GM12891 (cell line): ENCODE results near the gene MMS19.

Source experiments
- DNase-seq: peaks from one replicate; pipeline ENCODE4 v3.0.0; 2011; ENCODE audit warnings: low spot score; ENCODE audit not compliant: insufficient read length
- FAIRE-seq: peaks from 2 replicates; lab custom pipeline; 2011; peaks lifted over from hg19 to GRCh38; lab: Jason Lieb, UNC
- PAX5 ChIP-seq: IDR thresholded peaks from 2 replicates; pipeline ENCODE4 v1.6.1; 2011; ENCODE audit warnings: low read length, moderate library complexity, mild to moderate bottlenecking; ENCODE audit not compliant: insufficient read depth, severe bottlenecking
- POLR2A ChIP-seq: IDR thresholded peaks from 2 replicates; pipeline ENCODE4 v1.6.1; 2011; ENCODE audit warnings: low read depth, low read length, control low read depth
- POLR2AphosphoS5 ChIP-seq: IDR thresholded peaks from 2 replicates; pipeline ENCODE4 v1.6.1; 2011; ENCODE audit warnings: low read depth, low read length, control low read depth
- POU2F2 ChIP-seq: IDR thresholded peaks from 2 replicates; pipeline ENCODE4 v1.6.1; 2011; ENCODE audit warnings: low read depth, mild to moderate bottlenecking, control low read depth, low read length, moderate library complexity
- SPI1 ChIP-seq: IDR thresholded peaks from 2 replicates; pipeline ENCODE4 v1.6.1; 2011; ENCODE audit warnings: low read depth, low read length, control low read depth
- TAF1 ChIP-seq: IDR thresholded peaks from 2 replicates; pipeline ENCODE4 v1.6.1; 2011; ENCODE audit warnings: low read depth, low read length, control low read depth

MMS19 gene

GRCh38 chr10:97452352-97452751 is 45.9 kb downstream of the MMS19 start:
- FAIRE-seq, result no peak
- TF ChIP-seq POLR2A (no peak), POU2F2 (no peak), SPI1 (no peak), POLR2AphosphoS5 (no peak; the same call in 1 of the 2 replicates)

GRCh38 chr10:97451605-97452004 is 46.6 kb downstream of the MMS19 start:
- DNase-seq (no peak), FAIRE-seq (no peak)
- TF ChIP-seq POLR2A, result no peak
- TF ChIP-seq POU2F2, result no peak
- no peak for TF ChIP-seq PAX5
- TF ChIP-seq TAF1, result no peak
- no peak for TF ChIP-seq SPI1
- no peak for TF ChIP-seq POLR2AphosphoS5

More at GRCh38 chr10:97452352-97452751, 45.9 kb downstream of the MMS19 start:
- DNase-seq, result no peak

DNA sequence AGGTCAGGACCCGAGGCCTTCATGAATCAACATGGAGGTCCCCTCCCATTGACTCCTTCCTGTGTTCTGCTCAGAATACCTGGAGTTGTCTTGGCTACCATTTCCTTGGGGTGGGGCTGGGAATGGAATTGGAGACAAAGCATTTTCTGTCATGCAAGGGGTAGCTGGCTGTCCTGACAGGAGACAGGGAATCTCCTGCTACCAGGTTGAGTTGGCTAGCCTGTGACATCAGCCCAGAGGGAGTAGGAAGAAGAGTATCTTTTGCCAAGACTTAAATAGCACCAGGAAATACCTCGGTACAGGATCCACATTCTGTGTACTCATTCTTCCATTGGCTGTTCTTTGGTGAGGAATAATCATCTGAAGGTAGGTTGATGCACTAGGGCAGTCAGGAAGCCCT is 47.4 kb downstream of the MMS19 start:
- TF ChIP-seq POU2F2 (no peak), PAX5 (no peak), POLR2AphosphoS5 (no peak), SPI1 (no peak), TAF1 (no peak), POLR2A (no peak)
- DNase-seq (no peak), FAIRE-seq (no peak)

DNA sequence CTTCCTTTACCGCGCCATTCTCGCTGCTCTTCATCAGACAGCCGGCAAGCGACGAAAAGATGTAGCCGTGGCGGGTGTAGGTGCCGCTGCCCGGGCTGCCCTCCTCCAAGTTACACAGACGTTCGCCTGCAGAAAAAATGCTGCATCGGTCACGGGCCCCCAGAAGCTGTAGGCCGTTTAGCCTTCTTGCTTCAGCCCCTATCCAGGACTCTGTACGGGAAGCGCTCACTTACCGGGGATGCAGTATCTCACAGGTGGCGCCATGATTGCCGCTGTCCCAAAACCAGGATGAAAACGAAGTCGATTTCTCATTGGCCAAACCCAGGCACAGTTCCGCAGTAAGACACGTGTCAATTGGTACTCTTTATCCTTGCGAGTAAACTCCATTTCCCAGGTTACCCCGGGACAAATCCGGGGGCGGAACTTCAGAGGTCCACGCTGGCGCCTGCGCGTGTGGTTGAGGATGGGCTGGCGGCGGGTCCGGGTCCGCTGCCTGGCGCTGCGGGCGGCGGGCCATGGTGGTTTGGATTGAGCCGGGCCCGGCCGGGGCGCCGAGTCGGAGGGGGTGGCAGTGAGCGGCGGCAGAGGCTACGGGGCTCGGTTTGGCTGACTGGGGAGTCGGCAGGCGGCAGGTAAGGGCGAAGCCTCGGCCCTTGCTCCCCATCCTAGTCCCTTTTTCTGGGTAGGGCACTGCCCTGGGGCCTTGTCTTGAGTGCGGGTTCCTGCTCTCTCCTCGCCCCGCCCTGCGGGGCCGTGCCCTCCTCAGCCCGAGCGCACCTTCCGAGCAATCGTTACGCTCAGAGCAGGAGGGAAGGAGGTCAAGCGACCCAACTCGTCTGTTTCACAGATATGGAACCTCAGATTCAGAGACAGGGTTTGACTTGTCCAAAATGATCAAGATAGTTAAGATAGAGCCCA is 52.2 kb downstream of the MMS19 start, which contains the start of the genes EXOSC1 and ZDHHC16:
EXOSC1 (minus strand) TSS at position 285 of the 918 bp plus-strand sequence; CDS start at position 264, 21 bp downstream.
ZDHHC16 (plus strand) TSS at position 454 of the 918 bp plus-strand sequence. CDS start 5,501 bp downstream, outside the sequence.
- FAIRE-seq (peak; percentile 98), DNase-seq (peak; percentile 95)
- TF ChIP-seq TAF1, result peak; percentile 90
- TF ChIP-seq SPI1, result peak; percentile 61
- TF ChIP-seq PAX5, result no peak
- TF ChIP-seq POLR2AphosphoS5, result peak; percentile 80
- peak; percentile 83 for TF ChIP-seq POLR2A
- TF ChIP-seq POU2F2, result no peak; the same call in 1 of the 2 replicates

DNA sequence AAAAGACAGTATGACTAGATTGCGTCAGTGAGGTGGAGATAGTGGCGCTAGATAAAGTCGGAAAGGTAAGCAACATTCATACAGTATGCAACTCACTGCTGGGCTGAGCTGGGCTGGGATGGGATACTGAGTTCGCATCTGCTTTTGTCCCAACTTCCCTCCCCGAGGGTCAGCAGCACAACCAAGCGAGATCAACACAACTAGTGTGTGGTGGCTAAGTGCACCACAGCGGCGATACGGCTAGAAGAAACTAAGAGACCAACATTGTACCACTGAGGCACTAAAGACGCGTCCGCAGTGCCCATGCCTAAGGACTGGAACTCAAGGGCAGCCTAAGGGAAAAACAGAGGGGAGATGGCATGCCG is 52.9 kb downstream of the MMS19 start:
- no peak for TF ChIP-seq PAX5
- no peak for TF ChIP-seq POU2F2
- TF ChIP-seq SPI1, result no peak
- TF ChIP-seq POLR2AphosphoS5, result no peak
- TF ChIP-seq TAF1, result no peak
- no peak for TF ChIP-seq POLR2A
- DNase-seq (no peak), FAIRE-seq (peak; percentile 71)

- no peak for FAIRE-seq
- TF ChIP-seq POU2F2, result no peak
- no peak for TF ChIP-seq PAX5
- TF ChIP-seq SPI1, result no peak
- TF ChIP-seq POLR2A, result no peak
- TF ChIP-seq POLR2AphosphoS5, result no peak
- TF ChIP-seq TAF1, result no peak
- DNase-seq, result no peak
Measured at GRCh38 chr10:97444212-97444611, 54.0 kb downstream of the MMS19 start.

- TF ChIP-seq POLR2AphosphoS5 (no peak), POU2F2 (no peak), TAF1 (no peak), SPI1 (no peak), POLR2A (no peak), PAX5 (no peak)
- DNase-seq (no peak), FAIRE-seq (no peak)
Measured at GRCh38 chr10:97442277-97442676, 55.9 kb downstream of the MMS19 start.

- DNase-seq (no peak), FAIRE-seq (no peak)
- TF ChIP-seq SPI1 (no peak), PAX5 (no peak), TAF1 (no peak), POLR2AphosphoS5 (no peak)
Measured at GRCh38 chr10:97435211-97435610, 63.0 kb downstream of the MMS19 start.

- FAIRE-seq (no peak), DNase-seq (no peak)
- TF ChIP-seq PAX5 (no peak), TAF1 (no peak), POLR2AphosphoS5 (0 out of 2 replicates have a peak, but pooled peaks have one; percentile 8), POLR2A (peak; percentile 45; the same call in 1 of the 2 replicates), POU2F2 (no peak), SPI1 (no peak)
Measured at GRCh38 chr10:97434557-97434956, 63.7 kb downstream of the MMS19 start.

GRCh38 chr10:97434055-97434454 is 64.2 kb downstream of the MMS19 start:
- FAIRE-seq, result no peak
- no peak for DNase-seq
- TF ChIP-seq PAX5, result no peak
- no peak for TF ChIP-seq POU2F2
- no peak for TF ChIP-seq SPI1
- TF ChIP-seq POLR2AphosphoS5, result peak; percentile 24; the same call in 1 of the 2 replicates
- TF ChIP-seq POLR2A, result no peak
